Stimulated activated CD4-positive, alpha-beta T cell treated with anti-CD3 and anti-CD28 coated beads, Interleukin-2, amount 100 ng/mL, for 4 hours (primary cell): ENCODE measurements around the gene DIAPH2.
"Not testable (repeated sequence)": the region's sequence is repeated elsewhere in the genome, so short reads cannot be mapped to it uniquely, and the experiment has no call there.

Source experiments
- DNase-seq: peaks from one replicate; pipeline ENCODE4 v3.0.0-alpha.2; 2020; ENCODE audit warnings: low read depth

Gene DIAPH2

DNA sequence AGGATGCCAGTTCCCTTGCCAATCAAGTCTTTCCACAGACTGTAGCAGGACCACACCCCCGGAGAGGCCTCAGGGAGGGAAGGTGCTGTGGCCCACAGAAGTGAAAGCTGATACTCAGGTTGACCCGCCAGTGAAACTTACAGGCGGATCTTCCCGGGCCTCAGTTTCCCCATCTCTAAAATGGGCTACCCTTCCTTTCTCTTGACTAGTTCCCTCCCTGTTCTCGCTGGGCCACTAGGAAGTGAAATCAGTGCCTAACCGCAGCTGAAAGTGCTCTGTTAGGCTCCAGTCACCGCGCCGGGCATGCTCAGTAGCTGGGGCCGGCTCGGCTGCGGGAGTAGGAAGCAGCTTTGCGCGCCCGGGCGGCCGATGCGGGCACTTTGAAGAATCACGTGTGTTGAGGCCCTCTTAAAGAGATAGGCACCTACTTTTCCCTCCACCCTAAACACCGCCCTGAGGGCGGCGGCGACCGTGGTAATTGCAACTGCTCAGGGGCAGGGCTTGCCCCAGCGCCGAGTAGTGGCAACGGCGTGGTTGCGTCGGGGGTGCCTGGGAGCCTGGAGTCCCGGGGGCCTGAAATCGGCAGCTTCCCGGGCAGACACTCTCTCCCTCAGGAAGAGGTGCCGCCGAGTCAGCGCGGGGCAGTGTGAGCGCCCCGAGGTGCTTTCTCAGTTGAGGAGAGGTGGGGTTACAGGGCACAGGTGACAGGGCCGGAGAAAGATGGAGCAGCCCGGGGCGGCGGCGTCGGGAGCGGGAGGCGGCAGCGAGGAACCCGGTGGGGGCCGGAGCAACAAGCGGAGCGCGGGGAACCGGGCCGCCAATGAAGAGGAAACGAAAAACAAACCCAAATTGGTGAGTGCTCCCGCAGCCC, at the start of gene DIAPH2:
Gene DIAPH2 (plus strand): TSS at position 504 of the 871 bp plus-strand sequence.
- DNase-seq, result peak; percentile 51

DNA sequence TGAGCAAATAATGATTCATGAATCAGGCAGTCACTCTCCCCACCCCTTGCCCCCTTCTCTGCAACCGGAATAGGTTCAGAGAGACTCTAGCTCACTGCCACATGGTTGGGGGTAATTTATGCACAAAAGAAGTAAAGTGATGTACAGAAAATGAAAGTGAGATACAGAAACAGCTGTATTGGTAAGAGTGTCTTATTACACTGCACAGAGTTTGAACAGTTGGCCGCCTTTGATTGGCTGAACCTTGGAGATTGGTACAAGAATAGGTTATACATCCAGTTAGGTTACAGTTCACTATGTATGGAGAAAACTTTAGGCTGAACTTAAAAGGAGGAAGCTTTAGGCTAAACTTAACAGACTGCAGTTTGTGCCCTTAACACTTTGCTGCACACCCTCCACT, 34.6 kb upstream of the DIAPH2 start:
- no peak for DNase-seq

DNA sequence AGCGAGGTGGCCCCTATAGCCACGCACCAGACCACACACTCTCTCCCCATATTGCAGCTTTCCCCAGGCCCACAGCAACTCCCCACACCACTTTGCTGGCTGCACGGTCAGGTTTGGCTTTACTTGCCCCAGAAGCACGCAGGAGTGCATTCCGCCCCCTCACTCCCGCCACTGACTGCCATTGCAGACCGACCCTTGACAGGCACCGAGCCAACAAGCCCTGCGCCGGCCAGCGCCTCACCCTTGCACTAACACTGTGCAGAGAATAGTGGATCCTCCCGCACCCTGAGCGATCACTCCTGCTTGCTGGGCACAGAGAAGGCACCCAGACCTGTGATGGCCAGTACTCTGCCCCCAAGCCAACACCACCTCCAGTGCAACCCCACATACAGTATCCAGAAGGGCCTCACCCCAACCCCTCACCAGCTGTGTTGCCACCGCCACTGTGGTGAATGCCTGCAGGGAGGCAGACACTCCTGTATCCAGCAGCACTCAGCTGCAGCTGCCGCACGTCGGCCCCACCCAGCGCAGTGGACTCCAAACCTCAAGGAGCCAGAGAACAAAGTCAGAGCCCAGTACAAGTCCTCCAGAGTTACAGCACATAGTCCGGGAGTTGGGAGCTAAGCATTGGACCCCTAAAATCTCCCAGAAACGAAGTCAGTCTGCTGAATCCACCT, 28.6 kb upstream of the DIAPH2 start:
- no peak for DNase-seq

GRCh38 chrX:96682516-96682915, 2.1 kb upstream of the DIAPH2 start:
- no peak for DNase-seq

DNA sequence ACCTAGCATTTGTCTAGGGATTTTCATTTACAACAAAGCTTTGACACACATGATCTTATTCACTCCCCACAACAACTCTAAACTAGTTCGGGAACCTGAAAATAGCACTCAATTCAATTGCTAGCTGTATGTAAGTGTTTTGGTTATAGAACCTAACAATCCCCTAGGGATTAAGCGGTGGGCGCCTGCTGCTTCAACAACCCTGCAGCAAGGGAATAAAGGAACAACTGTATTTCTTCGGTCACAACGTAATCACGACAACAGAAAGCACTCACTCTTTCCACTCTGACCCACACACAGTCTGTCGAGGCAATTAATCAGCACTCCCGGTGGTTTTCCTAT, 674 bp upstream of the DIAPH2 start:
- DNase-seq, result no peak

GRCh38 chrX:96685210-96686099, 813 bp downstream of the DIAPH2 start:
- peak; percentile 15 for DNase-seq

DNA sequence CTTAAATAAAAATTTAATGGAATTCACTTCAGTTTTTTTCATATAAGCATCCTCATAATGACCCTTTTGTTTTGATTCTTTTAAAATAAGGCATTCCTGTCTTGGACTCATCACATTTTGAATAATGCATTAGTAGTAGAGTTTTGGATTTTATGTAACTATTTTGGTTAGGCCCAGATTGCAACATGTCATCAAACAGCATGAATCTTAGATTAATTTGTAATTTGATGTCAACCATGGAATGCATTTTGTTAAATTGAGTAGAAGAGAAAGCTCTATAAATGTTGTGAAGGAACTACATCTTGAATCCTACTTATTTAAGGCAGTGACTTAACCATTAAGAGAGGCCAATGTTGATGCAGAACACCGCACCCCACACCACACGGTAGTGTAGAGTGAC, 3.1 kb downstream of the DIAPH2 start:
- no peak for DNase-seq

GRCh38 chrX:96688789-96689188, 4.1 kb downstream of the DIAPH2 start:
- DNase-seq, result no peak

- DNase-seq, result no peak
Observed at GRCh38 chrX:96689991-96690390, 5.3 kb downstream of the DIAPH2 start.

DNA sequence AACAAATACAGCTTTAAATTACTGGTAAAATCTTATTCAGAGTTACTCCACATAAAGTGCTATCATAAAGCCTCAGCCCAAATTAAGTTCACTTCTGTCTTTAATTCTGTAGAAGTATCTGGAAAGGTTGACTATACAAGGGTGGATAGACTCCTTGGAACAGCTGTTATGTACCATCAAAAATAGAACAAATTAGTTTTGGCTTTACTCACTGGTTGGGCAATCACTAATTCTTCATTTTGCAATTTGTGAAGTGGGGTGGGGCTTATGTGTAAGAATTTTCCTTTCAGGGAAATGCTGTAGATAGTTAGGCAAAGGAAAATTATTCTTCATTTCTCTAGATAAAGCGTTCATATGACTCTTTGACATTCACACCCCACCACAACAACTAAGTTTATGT, 7.8 kb downstream of the DIAPH2 start:
- DNase-seq, result no peak

DNA sequence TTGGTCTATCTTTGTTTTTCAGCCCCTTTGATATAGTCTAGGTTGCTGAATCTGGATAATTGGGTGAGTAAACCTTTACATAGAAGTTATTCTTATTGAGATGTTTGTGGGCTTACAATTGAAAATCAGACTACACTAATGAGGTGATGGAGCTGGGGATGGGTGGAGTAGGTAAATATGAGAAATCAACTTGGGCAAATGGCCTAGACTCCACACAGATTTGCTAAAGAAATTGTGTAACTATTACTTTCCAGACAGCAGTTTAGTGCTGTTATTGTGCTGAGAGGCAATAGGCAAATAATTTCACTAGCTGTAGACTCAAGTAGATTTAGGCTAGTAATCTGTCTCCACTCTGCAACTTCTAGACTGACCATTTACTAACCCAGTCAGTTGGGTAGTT, 8.2 kb downstream of the DIAPH2 start:
- DNase-seq, result no peak

DNA sequence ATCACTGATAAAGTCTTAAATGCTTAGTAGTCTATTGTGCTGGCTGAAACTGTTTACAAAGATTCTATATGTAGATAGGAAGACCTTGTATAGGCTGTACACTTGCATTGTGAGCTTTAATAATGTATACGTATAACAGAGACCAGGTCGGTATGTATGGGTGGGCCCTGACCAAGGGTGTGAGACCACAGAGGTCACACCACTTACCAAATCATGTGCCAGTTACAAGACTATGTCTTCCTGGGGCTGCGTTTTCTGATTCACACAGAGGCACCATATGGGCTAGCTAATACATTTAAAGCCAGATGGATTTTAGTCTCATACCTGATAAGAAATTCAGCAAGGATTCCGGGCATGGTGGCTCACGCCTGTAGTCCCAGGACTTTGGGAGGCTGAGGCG, 8.8 kb downstream of the DIAPH2 start:
- DNase-seq, result no peak

DNA sequence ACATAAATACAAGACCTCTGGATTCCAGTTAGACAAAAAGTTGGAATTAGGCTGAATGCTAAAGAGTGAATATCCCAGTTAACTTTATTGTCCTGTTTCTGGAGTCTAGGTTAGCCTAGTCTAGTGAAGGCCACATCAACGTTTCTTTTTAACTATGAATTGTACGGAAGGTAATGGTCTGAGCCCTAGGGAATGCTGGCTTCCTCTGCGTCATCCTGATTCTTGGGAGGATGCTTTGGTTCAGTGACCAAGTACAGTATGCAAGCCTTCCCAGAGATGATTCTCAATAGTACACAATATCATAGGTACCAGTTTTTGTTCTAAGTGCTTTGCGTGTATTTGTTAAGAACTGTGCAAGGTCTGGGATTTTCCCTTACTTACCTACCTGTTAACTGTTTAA, 11.8 kb downstream of the DIAPH2 start:
- DNase-seq, result no peak

DNA sequence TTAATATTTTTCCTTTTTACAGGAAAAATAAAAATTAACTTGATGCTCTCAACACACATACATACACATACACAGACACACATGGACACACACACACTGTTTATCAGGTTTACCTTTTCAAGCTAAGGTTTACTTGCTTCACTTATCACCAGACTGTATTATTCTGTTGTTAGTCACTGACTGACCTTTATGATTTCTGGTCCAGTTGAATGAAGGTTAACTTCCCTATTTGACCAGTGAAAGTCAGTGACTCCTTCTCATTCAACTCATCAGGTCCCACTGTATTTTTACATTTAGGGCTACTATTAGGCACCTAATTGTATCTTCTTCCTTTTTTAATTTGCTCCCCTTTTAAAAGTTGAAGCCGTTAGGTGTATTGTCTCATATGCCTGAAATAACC, 16.0 kb downstream of the DIAPH2 start:
- no peak for DNase-seq

- no peak for DNase-seq
Observed at GRCh38 chrX:96703379-96703778, 18.7 kb downstream of the DIAPH2 start.

GRCh38 chrX:96703816-96704215, 19.2 kb downstream of the DIAPH2 start:
- no peak for DNase-seq

DNA sequence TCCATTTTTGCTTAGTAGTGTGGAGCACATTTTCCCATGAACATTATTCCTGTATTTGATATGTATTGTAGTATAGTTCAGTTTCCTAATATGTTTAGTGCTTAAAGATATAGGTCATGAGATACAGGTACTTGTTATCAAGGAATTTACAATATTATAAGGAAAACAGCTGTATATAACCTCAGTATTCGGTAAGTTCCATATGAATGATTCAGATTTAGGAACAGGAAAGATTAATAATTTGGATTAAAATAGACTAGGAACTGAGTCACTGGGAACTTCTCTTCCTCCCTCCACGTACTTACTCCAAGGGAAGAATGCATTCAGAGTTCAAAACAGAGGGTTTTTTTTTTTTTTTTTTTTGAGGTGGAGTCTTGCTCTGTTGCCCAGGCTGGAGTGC, 20.0 kb downstream of the DIAPH2 start:
- no peak for DNase-seq

DNA sequence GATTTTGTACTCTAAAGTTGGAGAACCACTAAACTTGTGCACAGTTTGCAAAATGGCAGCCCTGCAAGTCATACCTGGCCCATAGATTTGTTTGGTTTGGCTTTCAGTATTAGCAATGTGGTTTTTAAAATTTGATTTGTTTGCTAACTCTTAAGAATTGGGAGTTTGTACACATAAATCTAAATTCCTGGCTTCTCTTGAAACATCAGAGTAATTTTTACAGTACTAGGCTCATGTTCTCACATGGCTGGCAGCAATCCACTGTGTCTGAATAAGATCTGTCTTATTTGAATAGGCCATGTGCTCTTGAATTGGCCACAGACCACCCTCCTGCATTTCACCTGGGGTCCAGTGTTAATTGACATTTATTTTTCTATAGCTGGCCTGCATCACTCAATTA, 21.3 kb downstream of the DIAPH2 start:
- DNase-seq, result no peak

DNA sequence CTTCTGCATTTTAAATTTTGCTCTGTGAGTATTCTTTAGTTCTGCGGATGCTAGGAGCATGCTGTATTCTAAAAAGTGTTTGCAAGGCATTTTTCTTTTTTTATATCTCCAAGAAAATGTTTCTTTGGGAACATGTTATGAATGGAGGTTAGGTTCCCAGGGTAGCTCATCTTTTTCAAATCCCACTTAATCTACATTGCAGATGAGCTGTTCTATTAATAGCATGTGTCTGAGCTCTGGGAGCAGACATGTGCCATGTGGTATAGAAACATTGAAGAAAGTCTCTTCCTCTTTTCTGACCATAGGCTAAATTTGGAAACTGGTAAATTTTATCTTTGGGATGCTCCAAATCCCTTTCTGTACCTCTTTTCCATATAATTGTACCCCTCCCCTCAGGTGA, 23.2 kb downstream of the DIAPH2 start:
- no peak for DNase-seq

- no peak for DNase-seq
Observed at GRCh38 chrX:96710031-96710430, 25.4 kb downstream of the DIAPH2 start.

- DNase-seq, result no peak
Observed at GRCh38 chrX:96713303-96713702, 28.7 kb downstream of the DIAPH2 start.

DNA sequence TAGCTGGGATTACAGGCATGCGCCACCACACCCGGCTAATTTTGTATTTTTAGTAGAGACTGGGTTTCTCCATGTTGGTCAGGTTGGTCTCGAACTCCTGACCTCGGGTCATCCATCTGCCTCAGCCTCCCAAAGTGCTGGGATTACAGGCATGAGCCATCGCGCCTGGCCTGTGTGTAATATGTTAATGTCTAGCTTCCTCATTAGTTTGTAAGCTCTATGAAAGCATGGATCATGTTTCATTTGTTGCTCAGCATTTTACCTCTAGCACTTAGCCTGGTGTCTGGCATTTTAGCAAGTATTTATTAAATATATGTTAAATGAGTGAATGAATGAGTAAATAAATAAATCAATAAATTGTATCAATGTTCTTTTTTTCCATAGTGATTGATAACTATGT, 29.8 kb downstream of the DIAPH2 start:
- not testable (repeated sequence) for DNase-seq

DNA sequence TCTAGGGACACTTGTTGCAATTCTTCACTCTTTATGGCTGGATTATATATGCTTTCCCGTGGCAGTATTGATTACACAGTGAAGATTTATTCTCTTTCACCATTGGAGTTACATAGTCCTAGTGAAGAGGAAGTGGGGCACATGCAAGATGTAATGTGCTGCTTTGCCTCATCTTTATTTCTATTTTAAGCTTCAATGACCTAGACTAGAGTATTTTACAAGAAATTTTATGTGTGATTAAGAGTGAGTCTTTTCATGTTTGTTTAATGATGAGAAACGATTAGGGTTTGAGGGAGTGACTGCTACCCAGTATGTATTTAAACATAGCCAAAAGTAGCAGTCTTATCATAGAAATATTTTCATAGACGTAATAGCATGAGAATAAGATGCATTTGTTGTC, 30.8 kb downstream of the DIAPH2 start:
- no peak for DNase-seq
